ENCODE measurements around the gene CFAP44. TPM values are rescaled to one million over a fixed set of nuclear protein-coding genes. Genes with fewer than 3 reads are reported as not detected.

Gene CFAP44
- total and polyA plus RNA-seq, 4 donors = 1.1 to 8.6 (median 6.9) TPM

- Histone ChIP-seq H3K4me3 (ENCODE audit: low read length in 2 of 2) (no peak overlapping the region), H3K9me3 (ENCODE audit: control insufficient read depth, low read length) (no peaks in the 10 kb centered on the region), H3K27ac (ENCODE audit: low read depth in 1 of 2, low read length in 2 of 2) (no peak overlapping the region), H3K4me1 (ENCODE audit: control insufficient read depth in 1 of 2, insufficient read depth in 2 of 2, low read length in 2 of 2) (no peaks in the 10 kb centered on the region), H3K27me3 (ENCODE audit: control insufficient read depth in 1 of 2, insufficient read depth in 2 of 2, low read length in 1 of 2) (no peaks in the 10 kb centered on the region), H3K36me3 (ENCODE audit: control insufficient read depth in 1 of 2, insufficient read depth in 2 of 2, low read length in 1 of 2) (peaks cover 5% of the 10 kb centered on the region in 2 donors)
- intact Hi-C loops (cut with DNase I) = no loop called here
- WGBS, 2 donors = 78 to 85% methylated on average over 6 of the region's 6 CpGs
- DNase-seq (no peak), ATAC-seq (ENCODE audit: low FRiP score) (no peak)
Observed at GRCh38 chr3:113454057-113454456, 12.8 kb upstream of the CFAP44 start.

- Histone ChIP-seq H3K27ac (ENCODE audit: low read depth in 1 of 2, low read length in 2 of 2) (no peak overlapping the region), H3K27me3 (ENCODE audit: control insufficient read depth in 1 of 2, insufficient read depth in 2 of 2, low read length in 1 of 2) (no peaks in the 10 kb centered on the region), H3K4me3 (ENCODE audit: low read length in 2 of 2) (no peak overlapping the region), H3K36me3 (ENCODE audit: control insufficient read depth in 1 of 2, insufficient read depth in 2 of 2, low read length in 1 of 2) (peaks cover 2 to 5% of the 10 kb centered on the region in 2 donors), H3K9me3 (ENCODE audit: control insufficient read depth, low read length) (no peaks in the 10 kb centered on the region), H3K4me1 (ENCODE audit: control insufficient read depth in 1 of 2, insufficient read depth in 2 of 2, low read length in 2 of 2) (no peaks in the 10 kb centered on the region)
- DNase-seq = no peak
- no peak for ATAC-seq (ENCODE audit: low FRiP score)
- 100% methylated on average over 1 of the region's 1 CpG for WGBS, 2 donors
- intact Hi-C loops (cut with DNase I) = no loop called here
Observed at GRCh38 chr3:113450911-113451310, 9.6 kb upstream of the CFAP44 start.

- no peaks in the 10 kb centered on the region for H3K36me3 ChIP-seq (ENCODE audit: control insufficient read depth in 1 of 2, insufficient read depth in 2 of 2, low read length in 1 of 2)
- no peaks in the 10 kb centered on the region for H3K9me3 ChIP-seq (ENCODE audit: control insufficient read depth, low read length)
- WGBS, 2 donors = 80 to 86% methylated on average over 3 of the region's 3 CpGs
- no peak for ATAC-seq (ENCODE audit: low FRiP score)
- DNase-seq = no peak
- no peaks in the 10 kb centered on the region for H3K27me3 ChIP-seq (ENCODE audit: control insufficient read depth in 1 of 2, insufficient read depth in 2 of 2, low read length in 1 of 2)
- no peaks in the 10 kb centered on the region for H3K4me1 ChIP-seq (ENCODE audit: control insufficient read depth in 1 of 2, insufficient read depth in 2 of 2, low read length in 2 of 2)
- no peak overlapping the region for H3K4me3 ChIP-seq (ENCODE audit: low read length in 2 of 2)
- intact Hi-C loops (cut with DNase I) = no loop called here
- H3K27ac ChIP-seq (ENCODE audit: low read depth in 1 of 2, low read length in 2 of 2) = no peak overlapping the region
Observed at GRCh38 chr3:113439606-113440005, 1.7 kb downstream of the CFAP44 start.

GRCh38 chr3:113438224-113438623 is 3.1 kb downstream of the CFAP44 start:
- ATAC-seq (ENCODE audit: low FRiP score) (no peak), DNase-seq (no peak)
- no peaks in the 10 kb centered on the region for H3K27me3 ChIP-seq (ENCODE audit: control insufficient read depth in 1 of 2, insufficient read depth in 2 of 2, low read length in 1 of 2)
- H3K4me1 ChIP-seq (ENCODE audit: control insufficient read depth in 1 of 2, insufficient read depth in 2 of 2, low read length in 2 of 2) = no peaks in the 10 kb centered on the region
- H3K4me3 ChIP-seq (ENCODE audit: low read length in 2 of 2) = no peak overlapping the region
- H3K27ac ChIP-seq (ENCODE audit: low read depth in 1 of 2, low read length in 2 of 2) = no peak overlapping the region
- H3K9me3 ChIP-seq (ENCODE audit: control insufficient read depth, low read length) = no peaks in the 10 kb centered on the region
- intact Hi-C loops (cut with DNase I) = no loop called here
- no peaks in the 10 kb centered on the region for H3K36me3 ChIP-seq (ENCODE audit: control insufficient read depth in 1 of 2, insufficient read depth in 2 of 2, low read length in 1 of 2)

GRCh38 chr3:113437411-113437810 is 3.9 kb downstream of the CFAP44 start:
- DNase-seq (no peak), ATAC-seq (ENCODE audit: low FRiP score) (no peak)
- Histone ChIP-seq H3K9me3 (ENCODE audit: control insufficient read depth, low read length) (no peaks in the 10 kb centered on the region), H3K4me1 (ENCODE audit: control insufficient read depth in 1 of 2, insufficient read depth in 2 of 2, low read length in 2 of 2) (no peaks in the 10 kb centered on the region), H3K27ac (ENCODE audit: low read depth in 1 of 2, low read length in 2 of 2) (no peak overlapping the region), H3K4me3 (ENCODE audit: low read length in 2 of 2) (no peak overlapping the region), H3K36me3 (ENCODE audit: control insufficient read depth in 1 of 2, insufficient read depth in 2 of 2, low read length in 1 of 2) (no peaks in the 10 kb centered on the region), H3K27me3 (ENCODE audit: control insufficient read depth in 1 of 2, insufficient read depth in 2 of 2, low read length in 1 of 2) (no peaks in the 10 kb centered on the region)
- 79 to 95% methylated on average over 3 of the region's 3 CpGs for WGBS, 2 donors
- intact Hi-C loops (cut with DNase I) = no loop called here

- H3K36me3 ChIP-seq (ENCODE audit: control insufficient read depth in 1 of 2, insufficient read depth in 2 of 2, low read length in 1 of 2) = no peaks in the 10 kb centered on the region
Observed at GRCh38 chr3:113436809-113437208, 4.5 kb downstream of the CFAP44 start.

GRCh38 chr3:113431811-113432210 is 9.5 kb downstream of the CFAP44 start:
- Histone ChIP-seq H3K36me3 (ENCODE audit: control insufficient read depth in 1 of 2, insufficient read depth in 2 of 2, low read length in 1 of 2) (no peaks in the 10 kb centered on the region), H3K4me1 (ENCODE audit: control insufficient read depth in 1 of 2, insufficient read depth in 2 of 2, low read length in 2 of 2) (no peaks in the 10 kb centered on the region), H3K9me3 (ENCODE audit: control insufficient read depth, low read length) (no peaks in the 10 kb centered on the region), H3K27me3 (ENCODE audit: control insufficient read depth in 1 of 2, insufficient read depth in 2 of 2, low read length in 1 of 2) (no peaks in the 10 kb centered on the region), H3K27ac (ENCODE audit: low read depth in 1 of 2, low read length in 2 of 2) (no peak overlapping the region), H3K4me3 (ENCODE audit: low read length in 2 of 2) (no peak overlapping the region)
- intact Hi-C loops (cut with DNase I) = no loop called here
- DNase-seq (no peak), ATAC-seq (ENCODE audit: low FRiP score) (no peak)
- WGBS, 2 donors = 68 to 69% methylated on average over 2 of the region's 2 CpGs

More at GRCh38 chr3:113436809-113437208, 4.5 kb downstream of the CFAP44 start:
- 77 to 79% methylated on average over 1 of the region's 1 CpG for WGBS, 2 donors
- intact Hi-C loops (cut with DNase I) = no loop called here
- no peak for ATAC-seq (ENCODE audit: low FRiP score)
- H3K4me3 ChIP-seq (ENCODE audit: low read length in 2 of 2) = no peak overlapping the region
- H3K27me3 ChIP-seq (ENCODE audit: control insufficient read depth in 1 of 2, insufficient read depth in 2 of 2, low read length in 1 of 2) = no peaks in the 10 kb centered on the region
- H3K9me3 ChIP-seq (ENCODE audit: control insufficient read depth, low read length) = no peaks in the 10 kb centered on the region
- no peak for DNase-seq
- no peaks in the 10 kb centered on the region for H3K4me1 ChIP-seq (ENCODE audit: control insufficient read depth in 1 of 2, insufficient read depth in 2 of 2, low read length in 2 of 2)
- H3K27ac ChIP-seq (ENCODE audit: low read depth in 1 of 2, low read length in 2 of 2) = no peak overlapping the region

GRCh38 chr3:113428581-113428980 is 12.7 kb downstream of the CFAP44 start:
- no peaks in the 10 kb centered on the region for H3K27me3 ChIP-seq (ENCODE audit: control insufficient read depth in 1 of 2, insufficient read depth in 2 of 2, low read length in 1 of 2)
- H3K4me1 ChIP-seq (ENCODE audit: control insufficient read depth in 1 of 2, insufficient read depth in 2 of 2, low read length in 2 of 2) = no peaks in the 10 kb centered on the region
- 97 to 100% methylated on average over 1 of the region's 1 CpG for WGBS, 2 donors
- intact Hi-C loops (cut with DNase I) = no loop called here
- H3K4me3 ChIP-seq (ENCODE audit: low read length in 2 of 2) = no peak overlapping the region
- peaks cover 2 to 5% of the 10 kb centered on the region in 2 donors for H3K36me3 ChIP-seq (ENCODE audit: control insufficient read depth in 1 of 2, insufficient read depth in 2 of 2, low read length in 1 of 2)
- ATAC-seq (ENCODE audit: low FRiP score) (no peak), DNase-seq (no peak)
- H3K27ac ChIP-seq (ENCODE audit: low read depth in 1 of 2, low read length in 2 of 2) = no peak overlapping the region
- H3K9me3 ChIP-seq (ENCODE audit: control insufficient read depth, low read length) = no peaks in the 10 kb centered on the region

- WGBS, 2 donors = 19 to 27% methylated on average over 4 of the region's 4 CpGs
- Histone ChIP-seq H3K4me1 (ENCODE audit: control insufficient read depth in 1 of 2, insufficient read depth in 2 of 2, low read length in 2 of 2) (no peaks in the 10 kb centered on the region), H3K27me3 (ENCODE audit: control insufficient read depth in 1 of 2, insufficient read depth in 2 of 2, low read length in 1 of 2) (no peaks in the 10 kb centered on the region), H3K9me3 (ENCODE audit: control insufficient read depth, low read length) (no peaks in the 10 kb centered on the region), H3K36me3 (ENCODE audit: control insufficient read depth in 1 of 2, insufficient read depth in 2 of 2, low read length in 1 of 2) (peaks cover 2 to 5% of the 10 kb centered on the region in 2 donors), H3K27ac (ENCODE audit: low read depth in 1 of 2, low read length in 2 of 2) (no peak overlapping the region), H3K4me3 (ENCODE audit: low read length in 2 of 2) (no peak overlapping the region)
- intact Hi-C loops (cut with DNase I) = no loop called here
- DNase-seq (no peak), ATAC-seq (ENCODE audit: low FRiP score) (no peak)
Observed at GRCh38 chr3:113423699-113424098, 17.6 kb downstream of the CFAP44 start.
